HEK293 (cell line): ENCODE results near the gene MEX3A.

ENCODE experiments used
- KLF1 ChIP-seq: fragments of 450-650 bp; formaldehyde crosslinking; IDR thresholded peaks from 2 replicates; pipeline ENCODE4 v1.5.1; 2016; ENCODE audit warnings: missing biosample characterization, missing genetic modification characterization
- MZF1 ChIP-seq: fragments of 450-650 bp; formaldehyde crosslinking; IDR thresholded peaks from 2 replicates; pipeline ENCODE4 v1.5.1; 2017; ENCODE audit warnings: missing biosample characterization, missing genetic modification characterization, borderline replicate concordance
- YY2 ChIP-seq: fragments of 450-650 bp; formaldehyde crosslinking; IDR thresholded peaks from 2 replicates; pipeline ENCODE4 v1.5.1; 2016; ENCODE audit warnings: missing biosample characterization, missing genetic modification characterization
- ZNF140 ChIP-seq: fragments of 450-650 bp; formaldehyde crosslinking; IDR thresholded peaks from 2 replicates; pipeline ENCODE4 v1.5.1; 2016; ENCODE audit warnings: missing biosample characterization, missing genetic modification characterization
- ZNF155 ChIP-seq: fragments of 450-650 bp; formaldehyde crosslinking; IDR thresholded peaks from 2 replicates; pipeline ENCODE4 v1.5.1; 2016; ENCODE audit warnings: missing biosample characterization, missing genetic modification characterization
- ZNF221 ChIP-seq: fragments of 450-650 bp; formaldehyde crosslinking; IDR thresholded peaks from 2 replicates; pipeline ENCODE4 v1.5.1; 2017; ENCODE audit warnings: missing biosample characterization, missing genetic modification characterization, borderline replicate concordance
- ZNF24 ChIP-seq: fragments of 450-650 bp; formaldehyde crosslinking; IDR thresholded peaks from 2 replicates; pipeline ENCODE4 v1.5.1; 2016; ENCODE audit warnings: missing biosample characterization, missing genetic modification characterization
- ZNF280D ChIP-seq: fragments of 450-650 bp; formaldehyde crosslinking; IDR thresholded peaks from 2 replicates; pipeline ENCODE4 v1.5.1; 2016; ENCODE audit warnings: missing biosample characterization, missing genetic modification characterization
- ZNF292 ChIP-seq: fragments of 450-650 bp; formaldehyde crosslinking; IDR thresholded peaks from 2 replicates; pipeline ENCODE4 v1.5.1; 2016; ENCODE audit warnings: low read depth, missing biosample characterization, missing genetic modification characterization, borderline replicate concordance
- ZNF341 ChIP-seq: fragments of 450-650 bp; formaldehyde crosslinking; IDR thresholded peaks from 2 replicates; pipeline ENCODE4; 2016; ENCODE audit warnings: low read depth, missing biosample characterization, missing genetic modification characterization
- ZNF423 ChIP-seq: fragments of 450-650 bp; formaldehyde crosslinking; IDR thresholded peaks from 2 replicates; pipeline ENCODE4 v1.5.1; 2016; ENCODE audit warnings: missing biosample characterization, missing genetic modification characterization
- ZNF48 ChIP-seq: fragments of 450-650 bp; formaldehyde crosslinking; IDR thresholded peaks from 2 replicates; pipeline ENCODE4 v1.5.1; 2016; ENCODE audit warnings: missing biosample characterization, missing genetic modification characterization
- ZNF548 ChIP-seq: fragments of 450-650 bp; formaldehyde crosslinking; IDR thresholded peaks from 2 replicates; pipeline ENCODE4 v1.5.1; 2016; ENCODE audit warnings: missing biosample characterization, missing genetic modification characterization
- ZNF555 ChIP-seq: fragments of 450-650 bp; formaldehyde crosslinking; conservative IDR thresholded peaks from 2 replicates; pipeline ENCODE4 v1.5.1; 2017; ENCODE audit warnings: missing biosample characterization, mild to moderate bottlenecking, missing genetic modification characterization, inconsistent platforms
- ZNF777 ChIP-seq: fragments of 450-650 bp; formaldehyde crosslinking; IDR thresholded peaks from 2 replicates; pipeline ENCODE4 v1.5.1; 2017; ENCODE audit warnings: missing biosample characterization, missing genetic modification characterization, borderline replicate concordance
- ZNF792 ChIP-seq: fragments of 450-650 bp; formaldehyde crosslinking; IDR thresholded peaks from 2 replicates; pipeline ENCODE4 v1.5.1; 2016; ENCODE audit warnings: missing biosample characterization, missing genetic modification characterization
- TF ChIP-seq, protein P1 (sequence below): fragments of 450-650 bp; formaldehyde crosslinking; IDR thresholded peaks from 2 replicates; pipeline ENCODE4 v1.5.1; 2016; ENCODE audit warnings: missing biosample characterization, missing genetic modification characterization
- TF ChIP-seq, protein P2 (sequence below): fragments of 450-650 bp; formaldehyde crosslinking; IDR thresholded peaks from 2 replicates; pipeline ENCODE4 v1.5.1; 2016; ENCODE audit warnings: missing biosample characterization, missing genetic modification characterization
- TF ChIP-seq, protein P3 (sequence below): fragments of 450-650 bp; formaldehyde crosslinking; IDR thresholded peaks from 2 replicates; pipeline ENCODE4 v1.5.1; 2016; ENCODE audit warnings: missing biosample characterization, missing genetic modification characterization, borderline replicate concordance
- TF ChIP-seq, protein P4 (sequence below): fragments of 450-650 bp; formaldehyde crosslinking; IDR thresholded peaks from 2 replicates; pipeline ENCODE4 v1.5.1; 2016; ENCODE audit warnings: missing biosample characterization, missing genetic modification characterization

MEX3A gene

GRCh38 chr1:156126043-156126629 lies 43.9 kb upstream of the MEX3A start (continued):
- TF ChIP-seq ZNF155 (tag by site-specific recombination) (no peak), ZNF423 (tag by site-specific recombination) (no peak), ZNF280D (tag by site-specific recombination) (no peak), YY2 (tag by site-specific recombination) (no peak), ZNF24 (tag by site-specific recombination) (no peak), ZNF292 (tag by site-specific recombination) (no peak), ZNF777 (tag by site-specific recombination) (no peak), ZNF555 (tag by site-specific recombination) (no peak), KLF1 (tag by site-specific recombination) (peak; percentile 26; the same call in 1 of the 2 replicates), ZNF341 (tag by site-specific recombination) (peak; percentile 63; the same call in 1 of the 2 replicates), ZNF548 (tag by site-specific recombination) (no peak), ZNF221 (tag by site-specific recombination) (no peak), ZNF792 (tag by site-specific recombination) (no peak), MZF1 (tag by site-specific recombination) (no peak), ZNF140 (no peak), ZNF48 (no peak)
- TF ChIP-seq, protein P1, sequence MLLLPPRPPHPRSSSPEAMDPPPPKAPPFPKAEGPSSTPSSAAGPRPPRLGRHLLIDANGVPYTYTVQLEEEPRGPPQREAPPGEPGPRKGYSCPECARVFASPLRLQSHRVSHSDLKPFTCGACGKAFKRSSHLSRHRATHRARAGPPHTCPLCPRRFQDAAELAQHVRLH (tag by site-specific recombination) = no peak
- TF ChIP-seq, protein P2, sequence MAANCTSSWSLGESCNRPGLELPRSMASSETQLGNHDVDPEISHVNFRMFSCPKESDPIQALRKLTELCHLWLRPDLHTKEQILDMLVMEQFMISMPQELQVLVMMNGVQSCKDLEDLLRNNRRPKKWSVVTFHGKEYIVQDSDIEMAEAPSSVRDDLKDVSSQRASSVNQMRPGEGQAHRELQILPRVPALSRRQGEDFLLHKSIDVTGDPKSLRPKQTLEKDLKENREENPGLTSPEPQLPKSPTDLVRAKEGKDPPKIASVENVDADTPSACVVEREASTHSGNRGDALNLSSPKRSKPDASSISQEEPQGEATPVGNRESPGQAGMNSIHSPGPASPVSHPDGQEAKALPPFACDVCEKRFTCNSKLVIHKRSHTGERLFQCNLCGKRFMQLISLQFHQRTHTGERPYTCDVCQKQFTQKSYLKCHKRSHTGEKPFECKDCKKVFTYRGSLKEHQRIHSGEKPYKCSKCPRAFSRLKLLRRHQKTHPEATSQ = no peak
- TF ChIP-seq, protein P3, sequence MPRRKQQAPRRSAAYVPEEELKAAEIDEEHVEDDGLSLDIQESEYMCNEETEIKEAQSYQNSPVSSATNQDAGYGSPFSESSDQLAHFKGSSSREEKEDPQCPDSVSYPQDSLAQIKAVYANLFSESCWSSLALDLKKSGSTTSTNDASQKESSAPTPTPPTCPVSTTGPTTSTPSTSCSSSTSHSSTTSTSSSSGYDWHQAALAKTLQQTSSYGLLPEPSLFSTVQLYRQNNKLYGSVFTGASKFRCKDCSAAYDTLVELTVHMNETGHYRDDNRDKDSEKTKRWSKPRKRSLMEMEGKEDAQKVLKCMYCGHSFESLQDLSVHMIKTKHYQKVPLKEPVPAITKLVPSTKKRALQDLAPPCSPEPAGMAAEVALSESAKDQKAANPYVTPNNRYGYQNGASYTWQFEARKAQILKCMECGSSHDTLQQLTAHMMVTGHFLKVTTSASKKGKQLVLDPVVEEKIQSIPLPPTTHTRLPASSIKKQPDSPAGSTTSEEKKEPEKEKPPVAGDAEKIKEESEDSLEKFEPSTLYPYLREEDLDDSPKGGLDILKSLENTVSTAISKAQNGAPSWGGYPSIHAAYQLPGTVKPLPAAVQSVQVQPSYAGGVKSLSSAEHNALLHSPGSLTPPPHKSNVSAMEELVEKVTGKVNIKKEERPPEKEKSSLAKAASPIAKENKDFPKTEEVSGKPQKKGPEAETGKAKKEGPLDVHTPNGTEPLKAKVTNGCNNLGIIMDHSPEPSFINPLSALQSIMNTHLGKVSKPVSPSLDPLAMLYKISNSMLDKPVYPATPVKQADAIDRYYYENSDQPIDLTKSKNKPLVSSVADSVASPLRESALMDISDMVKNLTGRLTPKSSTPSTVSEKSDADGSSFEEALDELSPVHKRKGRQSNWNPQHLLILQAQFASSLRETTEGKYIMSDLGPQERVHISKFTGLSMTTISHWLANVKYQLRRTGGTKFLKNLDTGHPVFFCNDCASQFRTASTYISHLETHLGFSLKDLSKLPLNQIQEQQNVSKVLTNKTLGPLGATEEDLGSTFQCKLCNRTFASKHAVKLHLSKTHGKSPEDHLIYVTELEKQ = no peak
- TF ChIP-seq, protein P4, sequence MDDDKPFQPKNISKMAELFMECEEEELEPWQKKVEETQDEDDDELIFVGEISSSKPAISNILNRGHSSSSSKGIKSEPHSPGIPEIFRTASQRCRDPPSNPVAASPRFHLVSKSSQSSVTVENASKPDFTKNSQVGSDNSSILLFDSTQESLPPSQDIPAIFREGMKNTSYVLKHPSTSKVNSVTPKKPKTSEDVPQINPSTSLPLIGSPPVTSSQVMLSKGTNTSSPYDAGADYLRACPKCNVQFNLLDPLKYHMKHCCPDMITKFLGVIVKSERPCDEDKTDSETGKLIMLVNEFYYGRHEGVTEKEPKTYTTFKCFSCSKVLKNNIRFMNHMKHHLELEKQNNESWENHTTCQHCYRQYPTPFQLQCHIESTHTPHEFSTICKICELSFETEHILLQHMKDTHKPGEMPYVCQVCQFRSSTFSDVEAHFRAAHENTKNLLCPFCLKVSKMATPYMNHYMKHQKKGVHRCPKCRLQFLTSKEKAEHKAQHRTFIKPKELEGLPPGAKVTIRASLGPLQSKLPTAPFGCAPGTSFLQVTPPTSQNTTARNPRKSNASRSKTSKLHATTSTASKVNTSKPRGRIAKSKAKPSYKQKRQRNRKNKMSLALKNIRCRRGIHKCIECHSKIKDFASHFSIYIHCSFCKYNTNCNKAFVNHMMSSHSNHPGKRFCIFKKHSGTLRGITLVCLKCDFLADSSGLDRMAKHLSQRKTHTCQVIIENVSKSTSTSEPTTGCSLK (tag by site-specific recombination) = no peak
